ENCODE results near the gene OR2A5. TPM values are rescaled to one million over a fixed set of nuclear protein-coding genes. Genes with fewer than 3 reads are reported as not detected.
"Not testable (repeated sequence)": the region's sequence is repeated elsewhere in the genome, so short reads cannot be mapped to it uniquely, and the experiment has no call there.

The OR2A5 gene
- total RNA-seq, 3 donors from 2014 or later (not counting 1 experiment from before 2014, with no cell fraction given): not detected

GRCh38 chr7:144049491-144049890 lies 743 bp downstream of the OR2A5 start:
- no peaks in the 10 kb centered on the region for H3K4me1 Mint-ChIP-seq
- ATAC-seq: no peak
- H3K27ac ChIP-seq (ENCODE audit: low read length): no peak overlapping the region
- no CpG with 5 or more reads among the region's 2 CpGs for WGBS (ENCODE audit: insufficient coverage)
- no peak overlapping the region for H3K4me3 Mint-ChIP-seq
- H3K9me3 ChIP-seq (ENCODE audit: control insufficient read depth, insufficient read depth, low read length): no peaks in the 10 kb centered on the region
- no peak for TF ChIP-seq CTCF (IDR thresholded peaks at IDR 0.05)
- H3K27me3 ChIP-seq (ENCODE audit: control insufficient read depth, insufficient read depth, low read length): no peaks in the 10 kb centered on the region
- no peaks in the 10 kb centered on the region for H3K4me1 ChIP-seq (ENCODE audit: control insufficient read depth, insufficient read depth, low read length)
- DNase-seq: no peak
- H3K36me3 ChIP-seq (ENCODE audit: control insufficient read depth, insufficient read depth, low read length): no peaks in the 10 kb centered on the region
- peaks cover 4 to 12% of the 10 kb centered on the region in 2 donors for H3K27me3 Mint-ChIP-seq (ENCODE audit: low read depth in 2 of 2)
- H3K9me3 Mint-ChIP-seq: peaks cover 0 to 3% of the 10 kb centered on the region in 2 donors
- H3K27ac Mint-ChIP-seq: no peak overlapping the region
- no peaks in the 10 kb centered on the region for H3K36me3 Mint-ChIP-seq
- intact Hi-C loops (cut with micrococcal nuclease): no loop called here
- H3K4me3 ChIP-seq (ENCODE audit: low read length): no peak overlapping the region

- TF ChIP-seq CTCF (IDR thresholded peaks at IDR 0.05): no peak
- intact Hi-C loops (cut with micrococcal nuclease): no loop called here
- Mint-ChIP-seq H3K27me3 (ENCODE audit: low read depth in 2 of 2) (peaks cover 4 to 12% of the 10 kb centered on the region in 2 donors), H3K4me1 (no peaks in the 10 kb centered on the region), H3K27ac (no peak overlapping the region), H3K4me3 (no peak overlapping the region), H3K9me3 (peaks cover 0 to 3% of the 10 kb centered on the region in 2 donors), H3K36me3 (no peaks in the 10 kb centered on the region)
- H3K27ac ChIP-seq (ENCODE audit: low read length): no peak overlapping the region
- DNase-seq (no peak), ATAC-seq (no peak)
- no peaks in the 10 kb centered on the region for H3K36me3 ChIP-seq (ENCODE audit: control insufficient read depth, insufficient read depth, low read length)
- no peaks in the 10 kb centered on the region for H3K4me1 ChIP-seq (ENCODE audit: control insufficient read depth, insufficient read depth, low read length)
- H3K4me3 ChIP-seq (ENCODE audit: low read length): no peak overlapping the region
- no peaks in the 10 kb centered on the region for H3K9me3 ChIP-seq (ENCODE audit: control insufficient read depth, insufficient read depth, low read length)
- no peaks in the 10 kb centered on the region for H3K27me3 ChIP-seq (ENCODE audit: control insufficient read depth, insufficient read depth, low read length)
- 86% methylated on average over 3 of the region's 3 CpGs for WGBS (ENCODE audit: insufficient coverage)
Observed at GRCh38 chr7:144050093-144050492, 1.3 kb downstream of the OR2A5 start.

- H3K27me3 ChIP-seq (ENCODE audit: control insufficient read depth, insufficient read depth, low read length); H3K9me3 ChIP-seq (ENCODE audit: control insufficient read depth, insufficient read depth, low read length); ATAC-seq; H3K4me1 ChIP-seq (ENCODE audit: control insufficient read depth, insufficient read depth, low read length); H3K27ac ChIP-seq (ENCODE audit: low read length); H3K27ac Mint-ChIP-seq; H3K36me3 Mint-ChIP-seq; H3K4me1 Mint-ChIP-seq; intact Hi-C loops (cut with micrococcal nuclease); H3K4me3 ChIP-seq (ENCODE audit: low read length); H3K36me3 ChIP-seq (ENCODE audit: control insufficient read depth, insufficient read depth, low read length); DNase-seq; H3K4me3 Mint-ChIP-seq; H3K9me3 Mint-ChIP-seq: not testable (repeated sequence)
- WGBS (ENCODE audit: insufficient coverage): 89% methylated on average over 8 of the region's 8 CpGs
- H3K27me3 Mint-ChIP-seq (ENCODE audit: low read depth in 2 of 2): peaks cover 7 to 12% of the 10 kb centered on the region in 2 donors
Observed at GRCh38 chr7:144050884-144051283, 2.1 kb downstream of the OR2A5 start.

GRCh38 chr7:144057954-144058353 lies 9.2 kb downstream of the OR2A5 start:
- Histone ChIP-seq H3K9me3 (ENCODE audit: control insufficient read depth, insufficient read depth, low read length) (no peaks in the 10 kb centered on the region), H3K27me3 (ENCODE audit: control insufficient read depth, insufficient read depth, low read length) (no peaks in the 10 kb centered on the region), H3K4me3 (ENCODE audit: low read length) (no peak overlapping the region), H3K27ac (ENCODE audit: low read length) (no peak overlapping the region), H3K36me3 (ENCODE audit: control insufficient read depth, insufficient read depth, low read length) (no peaks in the 10 kb centered on the region), H3K4me1 (ENCODE audit: control insufficient read depth, insufficient read depth, low read length) (no peaks in the 10 kb centered on the region)
- 95% methylated on average over 3 of the region's 3 CpGs for WGBS (ENCODE audit: insufficient coverage)
- ATAC-seq (no peak), DNase-seq (no peak)
- H3K27ac Mint-ChIP-seq: no peak overlapping the region
- peaks cover 5 to 6% of the 10 kb centered on the region in 2 donors for H3K27me3 Mint-ChIP-seq (ENCODE audit: low read depth in 2 of 2)
- H3K4me3 Mint-ChIP-seq: no peak overlapping the region
- peaks cover 0 to 2% of the 10 kb centered on the region in 2 donors for H3K9me3 Mint-ChIP-seq
- H3K36me3 Mint-ChIP-seq: no peaks in the 10 kb centered on the region
- no peak for TF ChIP-seq CTCF (IDR thresholded peaks at IDR 0.05)
- intact Hi-C loops (cut with micrococcal nuclease): no loop called here
- H3K4me1 Mint-ChIP-seq: no peaks in the 10 kb centered on the region
